Measurements from ENCODE around the gene CCDC54. TPM values are rescaled to one million over a fixed set of nuclear protein-coding genes. Genes with fewer than 3 reads are reported as not detected.

Gene CCDC54
- total RNA-seq, 6 experiments from 2014 or later, result not detected

DNA sequence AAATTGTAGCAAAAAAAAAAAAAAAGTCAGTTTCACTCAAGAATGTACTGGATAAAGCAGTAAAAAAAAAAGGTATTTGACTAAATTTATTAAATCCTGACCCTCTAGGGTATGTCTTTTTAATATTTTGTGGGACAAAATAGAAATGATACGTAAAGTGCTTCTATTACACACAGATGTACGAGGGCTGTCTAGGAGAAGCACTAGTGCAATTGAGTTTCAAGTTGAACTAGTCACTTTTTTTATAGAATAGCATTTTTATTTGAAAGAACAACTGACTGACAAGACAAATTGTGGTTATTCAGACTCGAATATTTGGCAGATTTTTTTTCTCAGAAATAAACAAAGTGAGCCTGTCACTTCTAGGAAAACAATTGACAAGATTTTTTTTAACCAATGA is 49.0 kb downstream of the CCDC54 start:
- TF ChIP-seq, protein P1, sequence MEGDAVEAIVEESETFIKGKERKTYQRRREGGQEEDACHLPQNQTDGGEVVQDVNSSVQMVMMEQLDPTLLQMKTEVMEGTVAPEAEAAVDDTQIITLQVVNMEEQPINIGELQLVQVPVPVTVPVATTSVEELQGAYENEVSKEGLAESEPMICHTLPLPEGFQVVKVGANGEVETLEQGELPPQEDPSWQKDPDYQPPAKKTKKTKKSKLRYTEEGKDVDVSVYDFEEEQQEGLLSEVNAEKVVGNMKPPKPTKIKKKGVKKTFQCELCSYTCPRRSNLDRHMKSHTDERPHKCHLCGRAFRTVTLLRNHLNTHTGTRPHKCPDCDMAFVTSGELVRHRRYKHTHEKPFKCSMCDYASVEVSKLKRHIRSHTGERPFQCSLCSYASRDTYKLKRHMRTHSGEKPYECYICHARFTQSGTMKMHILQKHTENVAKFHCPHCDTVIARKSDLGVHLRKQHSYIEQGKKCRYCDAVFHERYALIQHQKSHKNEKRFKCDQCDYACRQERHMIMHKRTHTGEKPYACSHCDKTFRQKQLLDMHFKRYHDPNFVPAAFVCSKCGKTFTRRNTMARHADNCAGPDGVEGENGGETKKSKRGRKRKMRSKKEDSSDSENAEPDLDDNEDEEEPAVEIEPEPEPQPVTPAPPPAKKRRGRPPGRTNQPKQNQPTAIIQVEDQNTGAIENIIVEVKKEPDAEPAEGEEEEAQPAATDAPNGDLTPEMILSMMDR (IDR thresholded peaks at IDR 0.05), result no peak
- Mint-ChIP-seq H3K27ac (no peak overlapping the region), H3K27me3 (ENCODE audit: insufficient read depth) (peaks cover 3% of the 10 kb centered on the region; the same call in 1 of the 2 replicates), H3K4me3 (no peak overlapping the region), H3K9me3 (no peaks in the 10 kb centered on the region), H3K36me3 (ENCODE audit: low read depth) (no peaks in the 10 kb centered on the region), H3K4me1 (ENCODE audit: low read depth) (peaks cover 34% of the 10 kb centered on the region)
- no peak for DNase-seq

Other genes with a start within 250 kb of the CCDC54 start
- gene BBX, start 145.5 kb downstream of the CCDC54 start, total RNA-seq (2021; fragmentation: NEBNext Ultra II Directional; extraction: Animal tissue kit (Norgen Biotek cat#: 25700)), result 10 to 100 TPM; 40.6 to 50.3 (median 46.4) TPM

Measured in HFFc6 (cell line).